HUDEP-2 (cell line): ENCODE measurements around the gene TNS3.
"Not testable (repeated sequence)": the region's sequence is repeated elsewhere in the genome, so short reads cannot be mapped to it uniquely, and the experiment has no call there.

Experiments
- DNase-seq, 76 experiments: peaks; one replicate each; lab custom pipeline; 2025; ENCODE audit not compliant: unreplicated experiment in 76 of 76; lab: John Stamatoyannopoulos, UW

TNS3 gene

DNA sequence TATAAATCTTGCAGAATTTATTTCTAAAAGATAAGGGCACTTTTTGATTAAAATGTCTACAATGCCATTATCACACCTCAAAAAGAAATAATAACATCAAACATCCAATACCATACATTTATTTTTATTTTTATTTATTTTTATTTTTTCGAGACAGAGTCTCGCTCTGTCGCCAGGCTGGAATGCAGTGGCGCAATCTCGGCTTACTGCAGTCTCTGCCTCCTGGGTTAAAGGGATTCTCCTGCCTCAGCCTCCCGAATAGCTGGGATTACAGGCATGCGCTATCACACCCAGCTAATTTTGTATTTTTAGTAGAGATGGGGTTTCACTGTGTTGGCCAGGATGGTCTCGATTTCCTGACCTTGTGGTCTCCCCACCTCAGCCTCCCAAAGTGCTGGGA, 140.9 kb downstream of the TNS3 start:
- DNase-seq: not testable (repeated sequence)

DNA sequence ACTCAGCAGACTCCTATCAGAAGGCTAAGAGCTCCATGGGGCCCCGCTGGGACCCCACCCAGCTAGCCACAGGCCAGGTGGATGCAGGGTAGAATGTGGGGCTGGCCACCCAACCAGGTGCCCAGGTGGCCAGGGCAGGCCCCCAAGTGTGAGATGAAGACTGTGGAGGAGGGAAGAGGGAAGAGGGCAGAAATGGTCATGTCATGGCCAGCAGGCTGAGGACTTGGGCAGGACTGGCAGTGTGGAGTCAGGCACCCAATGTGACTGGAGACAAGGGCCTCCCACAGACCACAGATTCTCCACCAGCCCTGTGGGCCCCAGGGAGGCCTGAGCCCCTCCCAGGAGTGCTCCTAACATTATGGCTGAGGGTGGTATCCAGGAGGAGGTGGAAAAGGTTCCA, 141.6 kb downstream of the TNS3 start:
- DNase-seq: no peak

DNA sequence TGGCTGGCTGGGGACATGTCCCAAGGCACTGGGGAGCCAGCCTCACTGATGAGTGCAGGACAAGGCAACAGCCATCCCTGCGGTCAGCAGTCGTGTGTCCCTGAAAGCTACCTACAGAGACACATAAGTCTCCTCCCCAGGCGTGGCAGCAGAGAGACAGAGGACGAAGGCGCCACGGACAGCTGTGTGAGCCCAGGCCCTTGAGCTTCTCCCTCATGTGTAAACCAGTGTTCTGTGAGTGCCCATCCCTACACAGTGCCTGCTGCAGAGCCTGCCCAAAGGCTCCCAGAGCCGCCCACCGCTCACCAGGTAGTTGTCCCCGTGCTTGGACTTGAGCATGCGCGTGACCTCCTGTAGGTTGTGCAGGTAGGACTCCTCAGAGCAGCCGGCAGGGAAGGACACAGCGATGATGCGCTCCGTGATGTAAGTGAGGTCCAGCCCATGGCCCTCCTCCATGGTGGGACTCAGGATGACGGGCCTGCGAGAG, 142.7 kb downstream of the TNS3 start:
- no peak for DNase-seq

DNA sequence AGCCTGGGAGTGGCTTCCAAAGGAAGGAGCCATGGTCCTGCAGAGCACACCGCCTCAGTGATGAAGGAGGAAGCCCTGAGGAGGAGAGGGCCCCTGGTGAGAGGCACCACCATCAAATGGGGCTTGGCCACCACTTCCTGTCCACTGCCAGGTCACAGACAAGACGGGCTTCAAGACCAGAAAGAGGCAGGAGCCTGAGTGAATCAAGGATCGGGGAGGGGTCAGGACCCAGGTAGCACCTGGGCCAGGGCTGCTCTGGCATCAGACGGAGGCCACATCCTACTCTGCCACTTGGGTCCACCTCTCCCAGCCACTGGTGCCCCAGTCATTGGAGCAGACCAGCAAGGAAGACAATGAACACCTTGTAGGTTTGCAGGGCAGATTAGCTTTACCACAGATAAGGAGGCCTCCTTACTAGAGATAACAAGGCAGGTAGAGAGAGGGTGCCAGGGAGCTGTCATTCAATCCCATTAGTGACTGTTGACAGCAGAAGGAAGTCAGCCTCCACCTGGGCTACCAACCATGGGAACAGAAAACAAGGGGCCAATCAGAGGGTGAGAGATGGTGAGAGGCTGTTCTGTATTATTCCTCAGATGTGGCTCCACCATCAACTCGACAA, 143.4 kb downstream of the TNS3 start:
- no peak for DNase-seq

DNA sequence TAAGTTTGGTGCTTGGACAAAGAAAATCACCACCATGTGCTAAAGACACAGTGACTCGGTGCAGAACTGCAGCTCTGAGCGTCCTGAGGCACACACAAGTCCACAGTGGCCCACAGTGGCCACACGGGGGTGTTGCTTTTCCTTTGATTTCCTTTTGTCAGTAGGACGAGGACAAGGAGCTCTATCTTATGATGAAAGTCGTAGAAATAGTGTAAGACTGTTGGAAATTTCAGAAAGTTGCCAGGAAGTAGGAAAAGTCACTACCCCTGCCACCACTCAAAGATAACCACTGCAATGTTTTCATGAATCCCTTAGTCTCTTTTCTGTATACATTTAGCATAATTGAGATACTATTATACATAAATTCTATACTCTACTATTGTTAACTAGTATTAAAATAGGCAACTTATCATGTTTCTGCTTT, 146.0 kb downstream of the TNS3 start:
- DNase-seq: peak in 56 of 76 experiments; percentile 2 to 69 (median 31)

DNA sequence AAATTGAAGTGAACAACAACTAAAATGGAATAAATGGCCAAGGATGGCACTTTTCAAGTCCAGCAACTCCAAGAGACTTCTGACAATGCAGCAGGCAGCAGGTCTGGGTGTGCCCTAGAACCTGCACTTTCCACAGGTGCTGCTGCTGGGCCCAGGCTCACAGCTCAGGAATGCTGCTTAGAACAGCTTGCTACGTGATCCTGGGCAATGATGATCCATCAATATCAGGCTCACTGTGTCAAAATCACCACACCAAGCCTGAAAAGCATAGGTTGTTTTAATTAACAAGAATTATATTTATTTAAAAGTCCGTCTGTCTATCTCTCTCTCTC, 148.4 kb downstream of the TNS3 start:
- DNase-seq: no peak

DNA sequence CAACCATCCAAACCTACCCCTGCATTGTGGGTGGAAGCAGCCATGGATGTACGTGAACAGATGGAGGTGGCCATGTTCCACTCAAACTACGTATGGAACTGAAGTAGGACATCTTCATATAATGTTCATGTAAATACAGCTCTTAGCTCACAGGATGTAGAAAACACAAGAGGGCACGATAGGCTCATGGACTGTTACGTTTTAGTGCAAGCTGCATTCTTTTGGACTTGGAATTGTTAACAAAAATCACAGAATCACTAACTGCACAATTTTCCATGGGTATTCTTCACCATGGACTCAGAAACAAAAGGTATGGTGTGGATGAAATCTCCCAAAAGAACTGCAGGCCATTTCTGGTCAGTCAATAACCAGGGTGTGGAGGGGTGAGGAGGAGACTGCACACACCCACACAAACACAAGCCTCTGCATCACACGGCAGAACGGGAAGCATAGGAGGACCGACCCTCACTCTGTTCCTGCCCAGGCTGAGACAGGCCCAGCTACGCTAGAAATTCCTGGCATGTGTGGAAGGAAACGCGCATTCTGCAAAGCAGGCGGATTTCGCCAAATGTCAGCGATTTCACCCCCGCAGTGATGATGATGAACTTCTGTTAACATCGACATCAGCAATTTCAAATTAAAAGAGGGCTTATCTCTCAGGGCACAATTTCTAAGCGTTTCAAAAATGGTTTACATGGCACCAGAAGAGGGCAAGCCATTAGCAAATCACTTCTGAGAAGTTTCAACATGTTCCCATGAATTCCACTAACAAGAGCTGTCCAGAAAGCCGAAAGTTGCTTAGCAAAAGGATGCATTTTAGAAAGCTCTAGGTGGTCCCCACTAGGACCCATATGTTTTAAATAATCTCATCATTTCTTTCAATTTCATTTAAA, 149.0 kb downstream of the TNS3 start:
- no peak for DNase-seq

DNA sequence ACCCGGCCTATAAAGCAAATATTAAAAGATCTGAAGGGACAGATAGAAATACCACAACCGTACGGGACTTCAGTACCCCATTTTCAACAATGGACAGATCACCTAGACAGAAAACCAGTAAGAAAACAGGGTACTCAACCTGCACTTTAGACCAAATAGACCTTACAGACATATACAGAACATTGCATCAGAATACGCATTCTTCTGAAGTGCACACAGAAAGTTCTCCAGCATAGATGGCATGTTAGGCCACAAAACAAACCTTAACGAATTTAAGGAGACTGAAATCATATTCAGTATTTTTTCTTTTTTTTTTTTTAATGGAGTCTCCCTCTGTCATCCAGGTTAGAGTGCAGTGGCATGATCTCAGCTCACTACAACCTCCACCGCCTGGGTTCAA, 151.5 kb downstream of the TNS3 start:
- DNase-seq: no peak

DNA sequence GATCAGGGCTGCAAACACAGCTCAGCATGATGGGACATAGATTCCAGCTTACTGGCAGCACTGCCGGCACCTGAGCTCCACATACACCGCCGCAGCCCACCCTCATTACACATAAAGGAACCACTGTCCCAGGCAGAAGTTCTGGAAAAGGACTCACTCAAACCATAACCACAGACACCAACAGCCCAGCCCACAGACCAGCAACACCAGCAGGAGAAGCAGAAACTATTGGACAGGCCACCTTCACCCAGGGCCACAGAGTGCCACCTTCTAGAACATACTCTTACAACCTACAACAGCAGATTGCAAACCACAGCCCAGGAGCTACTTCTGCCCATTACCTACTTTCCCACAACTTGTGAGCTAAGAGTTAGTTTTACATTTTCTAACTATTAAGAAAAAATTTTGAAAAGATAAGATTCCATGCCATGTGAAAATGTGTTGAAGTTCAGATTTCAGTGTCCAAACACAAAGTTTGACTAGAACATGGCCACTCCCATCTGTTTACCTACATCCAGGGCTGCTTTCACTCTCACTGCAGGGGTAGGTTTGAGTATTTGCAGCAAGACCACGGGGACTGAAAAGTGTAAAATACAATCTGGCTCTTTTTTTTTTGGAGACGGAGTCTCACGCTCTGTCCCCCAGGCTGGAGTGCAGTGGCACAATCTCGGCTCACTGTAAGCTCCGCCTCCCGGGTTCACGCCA, 153.0 kb downstream of the TNS3 start:
- no peak for DNase-seq

DNA sequence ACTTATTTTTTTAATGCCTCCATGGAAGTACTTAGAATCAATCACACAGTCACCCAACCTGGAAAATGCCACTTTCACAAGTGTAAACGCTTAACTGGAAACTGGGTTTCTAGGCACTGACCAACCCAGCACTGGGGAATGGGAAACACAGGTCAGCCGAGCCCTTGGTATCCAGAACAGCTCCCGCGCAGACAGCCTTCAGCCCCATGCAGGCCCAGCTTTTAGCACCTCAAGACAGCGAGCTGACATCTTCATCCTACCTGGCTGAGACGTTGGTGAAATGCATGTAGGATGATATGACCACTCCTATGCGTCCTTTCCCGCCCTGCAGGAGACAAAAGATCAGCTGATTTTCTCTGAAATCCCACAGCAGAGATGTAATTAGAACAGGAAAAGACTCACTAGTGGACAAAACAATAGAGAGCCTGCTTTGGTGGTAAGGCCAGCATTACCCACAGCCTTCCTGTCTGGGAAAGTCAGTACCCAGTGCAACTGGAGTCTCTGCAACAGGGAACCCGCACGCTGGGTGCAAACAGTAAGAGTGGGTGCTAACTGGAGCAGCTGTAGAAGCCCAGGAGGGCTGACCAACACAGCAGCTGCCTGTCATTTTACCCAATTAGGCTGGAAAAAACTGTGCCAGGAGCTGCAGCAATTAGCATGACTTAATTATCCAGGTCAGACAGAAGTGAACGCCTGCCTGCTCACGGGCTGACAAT, 153.7 kb downstream of the TNS3 start:
- DNase-seq: no peak

DNA sequence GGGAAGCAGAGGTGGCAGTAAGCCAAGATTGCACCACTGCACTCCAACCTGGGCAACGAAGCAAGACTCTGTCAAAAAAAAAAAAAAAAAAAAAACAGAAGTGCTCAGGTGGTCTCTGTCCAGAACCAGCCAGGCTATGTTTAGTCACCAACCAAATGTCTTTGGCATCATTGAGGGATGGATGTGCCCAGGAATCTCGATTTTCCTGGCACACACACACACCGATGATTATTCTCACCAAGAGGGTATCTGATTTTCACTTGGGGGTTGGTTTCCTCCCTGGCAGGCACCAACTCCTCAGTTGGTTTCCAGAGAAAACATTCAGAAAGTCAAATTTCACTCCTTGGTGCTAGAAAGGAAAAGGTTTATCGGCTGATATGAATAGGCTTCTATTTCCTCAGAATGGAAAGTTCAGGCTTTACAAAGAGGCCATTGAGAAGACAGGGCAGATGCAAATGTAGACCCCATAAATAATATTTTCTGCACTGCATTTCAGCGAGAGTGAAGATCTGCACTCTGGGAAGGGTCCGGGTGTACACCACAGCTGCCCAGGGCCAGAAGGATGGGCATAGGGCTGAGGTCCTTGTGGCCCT, 154.8 kb downstream of the TNS3 start:
- no peak for DNase-seq

DNA sequence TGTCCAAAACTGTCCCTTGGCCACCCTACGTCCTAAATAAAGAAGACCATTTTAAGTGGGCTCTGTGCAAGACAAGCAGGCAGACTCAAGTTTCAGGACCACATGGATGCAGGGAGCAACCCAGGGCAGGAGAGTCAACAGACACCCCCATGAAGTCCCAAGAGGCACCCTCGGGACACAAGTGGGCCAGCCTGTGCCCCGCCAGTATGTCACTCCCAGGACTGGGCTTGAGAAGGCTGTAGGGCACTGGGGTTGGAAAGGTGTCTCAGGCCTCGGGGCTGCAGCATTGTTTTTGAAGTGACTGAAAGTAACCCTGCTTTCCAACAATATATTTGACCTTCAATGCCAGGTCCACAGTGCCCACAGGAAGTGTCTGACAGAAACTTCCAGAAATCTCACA, 157.4 kb downstream of the TNS3 start:
- no peak for DNase-seq

DNA sequence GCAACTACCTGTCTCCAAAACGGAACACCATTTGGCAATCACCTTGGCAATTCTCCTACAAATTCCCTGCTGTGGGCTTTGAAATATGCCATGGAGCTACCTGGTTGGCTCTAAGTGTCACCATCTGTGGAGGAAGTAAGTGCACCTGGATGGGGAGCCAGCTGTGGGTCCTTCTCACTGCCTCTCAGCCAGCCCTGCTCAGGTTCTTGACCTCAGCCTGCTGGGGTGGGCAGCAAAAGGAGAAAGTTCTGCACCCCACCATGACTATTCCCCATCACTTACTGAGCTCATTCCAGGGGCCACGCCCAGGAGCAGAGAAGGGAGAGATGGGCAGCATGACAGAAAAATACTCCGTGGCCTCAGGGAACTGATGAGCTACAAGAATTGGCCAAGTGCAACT, 158.7 kb downstream of the TNS3 start:
- DNase-seq: no peak

DNA sequence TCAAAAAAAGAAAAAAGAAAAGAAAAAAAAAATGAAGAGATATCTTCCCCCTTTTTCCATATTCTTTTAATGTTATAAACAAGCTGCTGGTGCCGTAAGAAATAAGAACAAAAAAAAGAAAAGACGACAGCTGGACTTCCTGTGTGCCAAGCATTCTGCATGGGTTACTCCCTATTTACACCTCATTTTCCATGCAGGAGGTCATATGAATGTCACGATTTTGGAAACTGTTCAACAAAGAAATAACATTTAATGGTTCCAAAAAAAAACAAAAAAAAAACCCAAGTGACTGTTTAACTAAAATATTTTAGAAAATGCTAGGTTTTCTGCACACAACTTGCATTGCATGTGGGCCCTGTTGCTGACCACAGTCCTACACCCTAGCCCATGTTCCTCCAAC, 159.3 kb downstream of the TNS3 start:
- no peak for DNase-seq

DNA sequence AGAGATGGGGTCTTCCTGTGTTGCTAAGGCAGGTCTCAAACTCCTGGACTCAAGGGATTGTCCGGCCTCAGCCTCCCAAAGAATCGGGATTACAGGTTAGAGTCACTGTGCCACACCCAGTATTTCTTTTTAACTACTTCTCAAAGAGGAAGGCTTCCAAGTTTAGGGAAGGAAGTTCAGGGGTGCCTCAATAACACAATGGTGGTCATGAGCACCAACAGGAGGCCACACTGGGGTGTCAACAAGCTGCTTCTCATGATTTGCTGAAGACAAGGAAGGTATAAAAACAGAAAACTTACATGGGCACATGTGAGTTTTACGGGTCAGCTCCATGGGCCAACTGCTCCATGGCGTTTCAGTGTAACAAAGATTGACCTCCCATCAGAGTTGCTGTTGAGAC, 160.5 kb downstream of the TNS3 start:
- DNase-seq: no peak

DNA sequence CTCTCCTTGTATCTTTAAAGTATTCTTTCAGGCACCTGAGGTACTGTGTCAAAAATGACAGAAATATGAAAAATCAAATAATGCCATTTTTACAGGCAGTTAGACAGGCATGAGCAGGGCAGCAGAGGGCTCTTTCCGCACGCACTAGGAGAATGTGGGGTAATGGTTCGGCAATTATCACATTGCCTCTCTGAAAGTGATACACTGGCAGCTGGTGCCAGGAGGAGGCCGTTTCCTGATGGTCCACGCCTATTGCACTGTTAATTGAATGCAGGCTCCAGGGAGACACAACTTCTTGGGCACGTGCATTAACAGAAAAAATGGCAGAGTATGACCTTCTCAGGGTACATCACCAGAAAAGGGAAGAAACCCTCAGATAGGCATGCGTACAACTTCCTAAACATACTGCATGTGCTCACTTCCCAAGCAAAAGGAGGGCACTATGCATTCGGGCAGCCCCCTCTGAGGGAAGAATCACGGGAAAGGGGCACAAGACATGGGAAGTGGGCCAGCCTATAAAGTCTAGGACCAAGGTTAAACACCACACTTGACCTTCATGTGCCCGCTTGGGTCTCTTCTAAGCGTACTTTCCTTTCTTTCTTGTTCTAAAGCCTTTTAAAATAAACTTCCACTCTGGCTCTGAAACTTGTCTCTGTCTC, 161.7 kb downstream of the TNS3 start:
- no peak for DNase-seq

DNA sequence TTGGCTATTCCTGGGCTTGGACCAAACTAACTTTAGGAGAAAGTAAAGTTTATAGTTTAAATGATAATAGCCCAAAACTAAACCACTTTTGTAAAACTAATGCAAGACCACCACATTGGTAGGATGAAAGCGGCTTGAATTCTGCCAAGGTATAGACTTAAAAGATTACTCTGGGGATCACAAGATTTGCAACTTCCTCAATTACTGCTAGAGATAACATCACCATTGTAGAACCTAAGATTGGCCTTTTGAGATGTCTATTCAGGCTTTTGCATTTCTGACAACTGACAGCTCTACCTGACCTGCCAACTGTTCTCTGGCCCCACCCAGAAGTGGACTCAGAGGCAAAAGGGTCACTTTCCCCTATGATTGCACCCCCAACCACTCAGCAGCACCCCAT, 162.4 kb downstream of the TNS3 start:
- no peak for DNase-seq

DNA sequence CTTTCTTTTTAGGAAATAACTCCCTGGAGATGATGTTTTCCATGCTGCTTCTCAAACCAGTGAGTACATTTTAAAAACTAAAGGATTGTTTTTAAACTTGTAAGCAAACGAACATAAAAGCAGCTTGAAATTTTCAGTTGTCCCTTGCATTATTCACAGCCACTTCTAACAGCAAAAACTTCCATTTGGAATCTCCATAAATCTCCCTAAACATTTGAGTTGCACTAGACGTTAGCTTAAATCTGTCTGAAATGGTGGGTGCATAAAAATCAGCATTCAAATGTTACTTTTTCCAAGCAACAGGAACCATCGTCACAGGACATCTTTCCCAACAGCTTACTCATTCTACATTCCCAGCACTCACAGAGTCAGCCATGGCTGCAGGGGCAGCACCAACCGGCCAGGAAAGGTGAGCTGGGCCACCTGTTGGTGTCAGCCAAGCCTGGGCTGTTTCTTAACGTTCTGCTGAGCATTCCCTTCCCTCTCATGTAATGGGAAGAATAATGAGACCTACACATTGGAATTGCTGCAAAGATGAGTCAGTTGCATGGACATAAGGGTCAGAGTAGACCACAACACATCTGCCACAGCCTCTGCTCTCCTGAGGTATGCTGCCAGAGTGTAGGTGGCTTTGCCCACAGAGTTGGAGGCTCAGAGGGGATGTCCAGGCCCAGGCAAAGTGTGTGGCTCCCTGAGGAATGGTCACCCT, 163.2 kb downstream of the TNS3 start:
- no peak for DNase-seq
